D721Med (cell line): Measurements from ENCODE around the gene APBA1.

ENCODE experiments used
- DNase-seq: peaks from one replicate; pipeline ENCODE4 v3.0.0; 2011; ENCODE audit warnings: low spot score; ENCODE audit not compliant: insufficient read length
- FAIRE-seq: peaks from 2 replicates; lab custom pipeline; 2011; peaks lifted over from hg19 to GRCh38; lab: Jason Lieb, UNC
- TF ChIP-seq, protein P1 (sequence below): IDR thresholded peaks from 2 replicates; pipeline ENCODE4 v1.5.1; 2012; ENCODE audit warnings: mild to moderate bottlenecking, control low read depth; ENCODE audit not compliant: insufficient read depth; ENCODE audit errors: missing control alignments

Gene APBA1

DNA sequence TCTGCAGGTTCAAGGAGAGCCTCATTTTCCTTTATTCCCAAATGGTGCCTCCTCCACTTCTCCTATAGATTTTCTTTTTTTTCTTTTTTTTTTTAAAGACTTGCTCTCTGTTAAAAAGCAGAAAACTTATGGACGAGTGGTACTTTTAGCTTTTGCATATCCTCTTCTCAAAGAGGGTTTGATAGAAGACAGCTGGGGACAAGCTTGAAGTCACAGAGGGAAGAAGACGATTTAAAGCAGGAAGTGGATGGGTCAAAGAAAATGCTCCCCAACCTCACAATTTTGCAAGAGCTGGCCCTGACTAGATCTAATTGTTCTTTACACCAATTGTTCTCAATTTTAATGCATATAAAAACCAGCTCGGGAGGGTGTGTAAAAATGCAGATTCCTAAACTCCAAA lies 48.9 kb downstream of the APBA1 start:
- TF ChIP-seq, protein P1, sequence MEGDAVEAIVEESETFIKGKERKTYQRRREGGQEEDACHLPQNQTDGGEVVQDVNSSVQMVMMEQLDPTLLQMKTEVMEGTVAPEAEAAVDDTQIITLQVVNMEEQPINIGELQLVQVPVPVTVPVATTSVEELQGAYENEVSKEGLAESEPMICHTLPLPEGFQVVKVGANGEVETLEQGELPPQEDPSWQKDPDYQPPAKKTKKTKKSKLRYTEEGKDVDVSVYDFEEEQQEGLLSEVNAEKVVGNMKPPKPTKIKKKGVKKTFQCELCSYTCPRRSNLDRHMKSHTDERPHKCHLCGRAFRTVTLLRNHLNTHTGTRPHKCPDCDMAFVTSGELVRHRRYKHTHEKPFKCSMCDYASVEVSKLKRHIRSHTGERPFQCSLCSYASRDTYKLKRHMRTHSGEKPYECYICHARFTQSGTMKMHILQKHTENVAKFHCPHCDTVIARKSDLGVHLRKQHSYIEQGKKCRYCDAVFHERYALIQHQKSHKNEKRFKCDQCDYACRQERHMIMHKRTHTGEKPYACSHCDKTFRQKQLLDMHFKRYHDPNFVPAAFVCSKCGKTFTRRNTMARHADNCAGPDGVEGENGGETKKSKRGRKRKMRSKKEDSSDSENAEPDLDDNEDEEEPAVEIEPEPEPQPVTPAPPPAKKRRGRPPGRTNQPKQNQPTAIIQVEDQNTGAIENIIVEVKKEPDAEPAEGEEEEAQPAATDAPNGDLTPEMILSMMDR, result no peak
- DNase-seq (no peak), FAIRE-seq (no peak)

DNA sequence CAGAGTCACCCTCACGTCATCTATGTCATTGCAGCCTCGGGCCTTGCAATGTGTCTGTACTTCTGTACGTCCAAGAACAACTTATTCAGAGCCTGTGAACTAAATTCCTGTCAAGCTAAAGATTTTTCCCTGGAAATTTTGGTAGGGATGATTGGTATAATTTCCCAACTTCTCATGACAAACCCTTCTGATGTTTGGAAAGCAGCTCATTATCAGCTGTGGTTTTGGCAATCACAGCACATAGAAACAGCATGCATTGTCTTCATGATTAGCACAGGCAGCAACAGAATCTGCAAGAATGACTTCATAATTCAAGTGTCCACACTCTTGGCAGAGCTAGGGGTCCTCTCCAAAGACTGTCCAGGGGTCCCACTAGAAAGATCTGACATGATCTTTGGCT lies 49.5 kb downstream of the APBA1 start:
- FAIRE-seq, result no peak
- TF ChIP-seq, protein P1, result no peak
- DNase-seq, result no peak

DNA sequence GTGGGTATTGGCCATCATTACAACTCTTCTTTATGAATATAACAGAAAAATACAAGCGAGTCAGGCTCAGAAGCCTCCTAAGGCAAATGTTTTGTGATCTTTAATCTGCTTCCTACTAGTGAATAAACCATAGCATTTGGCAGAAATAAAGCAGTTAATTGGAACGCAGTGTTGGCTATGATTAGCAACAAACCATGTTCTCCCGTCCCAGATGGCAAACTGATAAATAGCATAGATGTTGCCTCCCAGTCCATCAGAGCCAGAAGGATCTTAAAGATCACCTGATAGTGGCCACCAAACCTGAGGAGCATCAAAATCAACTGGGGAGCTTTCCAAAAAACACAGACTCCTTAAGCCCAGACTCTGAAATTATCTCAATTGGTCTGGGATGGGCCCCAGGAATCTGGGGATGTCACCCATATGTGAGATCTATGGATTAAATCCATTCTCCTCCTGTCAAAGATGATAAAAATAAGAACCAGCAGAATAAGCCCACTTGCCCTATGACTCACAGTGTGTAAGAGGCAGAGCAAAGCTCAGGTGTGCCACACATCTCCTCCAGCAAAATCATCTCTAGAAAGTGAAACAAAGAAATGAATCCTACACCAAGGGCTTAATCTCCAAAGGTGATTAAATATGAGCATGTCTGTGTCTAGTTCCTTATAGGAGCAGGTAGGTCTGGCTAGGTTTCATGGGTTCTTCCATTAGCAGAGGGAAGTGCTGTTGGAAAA lies 50.3 kb downstream of the APBA1 start:
- TF ChIP-seq, protein P1, result no peak
- DNase-seq (no peak), FAIRE-seq (no peak)

DNA sequence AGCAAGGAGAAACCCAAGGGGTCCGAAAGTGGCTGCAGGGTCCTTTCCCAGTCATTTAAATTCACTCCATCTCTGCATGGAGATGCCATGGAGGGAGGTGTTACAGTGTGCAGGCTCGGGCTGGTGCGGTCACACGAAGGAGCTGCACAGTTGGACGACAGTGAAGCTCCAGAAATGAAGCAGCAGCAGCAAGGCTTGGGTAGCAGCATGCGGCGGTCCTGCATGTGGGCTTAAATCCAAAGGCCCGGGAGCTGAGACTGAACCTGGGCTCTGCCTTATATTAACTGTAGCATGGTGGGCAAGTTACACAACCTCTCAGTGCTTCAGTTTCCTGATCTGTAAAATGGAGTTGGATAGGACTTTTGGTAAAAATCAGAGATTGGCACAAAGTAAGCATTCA lies 51.4 kb downstream of the APBA1 start:
- FAIRE-seq (no peak), DNase-seq (no peak)
- TF ChIP-seq, protein P1, result no peak

DNA sequence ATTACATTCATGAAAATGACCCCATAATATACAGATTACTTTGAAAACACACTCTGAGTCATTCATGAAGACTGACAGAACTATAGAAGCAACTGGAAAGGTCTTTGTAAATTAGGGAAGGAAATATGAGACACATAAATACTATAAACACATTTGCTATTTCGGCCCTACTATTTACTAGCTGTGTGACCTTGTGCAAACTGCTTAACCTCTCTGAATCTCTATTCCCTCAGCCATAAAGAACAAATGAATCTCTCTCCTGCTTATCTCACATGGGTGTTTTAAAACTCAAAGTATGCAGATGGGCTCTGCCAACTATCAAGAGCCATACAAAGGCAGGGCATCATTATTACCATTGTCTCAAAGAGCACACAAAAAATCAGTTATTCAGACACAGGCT lies 52.9 kb downstream of the APBA1 start:
- no peak for FAIRE-seq

DNA sequence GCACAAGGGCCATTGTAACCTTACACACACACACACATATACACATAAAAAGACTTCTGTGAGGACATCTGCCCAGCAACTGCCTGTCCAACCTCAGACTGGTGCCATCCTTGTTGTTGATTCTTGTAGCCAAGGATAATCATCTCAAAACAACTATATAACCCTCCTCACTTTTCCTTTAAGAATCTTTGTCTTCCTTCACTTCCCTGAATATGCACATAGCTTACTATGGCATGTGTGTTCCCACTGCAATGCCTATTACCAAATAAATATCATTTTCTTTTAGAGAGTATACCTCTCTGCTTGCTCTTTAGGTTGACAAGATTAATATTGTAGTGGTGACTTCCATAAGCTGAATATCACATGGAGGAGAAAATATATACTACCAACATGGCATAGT lies 55.2 kb downstream of the APBA1 start:
- FAIRE-seq (no peak), DNase-seq (no peak)
- TF ChIP-seq, protein P1, result no peak

More for the DNA sequence above, 52.9 kb downstream of the APBA1 start:
- TF ChIP-seq, protein P1, result no peak
- DNase-seq, result no peak

DNA sequence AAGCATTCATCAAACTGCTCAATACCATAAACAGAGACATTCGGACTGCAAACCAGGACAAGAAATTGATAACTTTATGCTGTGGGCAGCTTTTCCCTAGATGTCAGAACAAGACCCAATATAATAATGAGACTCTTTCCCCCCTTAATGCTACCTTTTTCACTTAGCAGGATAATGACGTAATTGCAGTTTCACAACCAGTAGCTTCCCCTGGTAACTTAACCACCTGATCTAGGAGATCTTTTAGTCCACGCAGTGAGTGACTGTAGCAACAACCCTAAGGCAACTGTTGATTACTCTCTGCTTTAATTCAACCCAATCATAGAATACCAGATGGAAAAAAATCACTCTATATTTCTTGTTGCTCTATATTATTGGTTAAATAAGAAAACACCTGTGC lies 56.3 kb downstream of the APBA1 start:
- DNase-seq (no peak), FAIRE-seq (no peak)
- TF ChIP-seq, protein P1, result no peak
